SKM-1 (cell line): Measurements from ENCODE around the gene NAT10.

Source experiments
- DNase-seq: peaks from one replicate; lab custom pipeline; 2025; ENCODE audit not compliant: unreplicated experiment; lab: John Stamatoyannopoulos, UW

Gene NAT10

DNA sequence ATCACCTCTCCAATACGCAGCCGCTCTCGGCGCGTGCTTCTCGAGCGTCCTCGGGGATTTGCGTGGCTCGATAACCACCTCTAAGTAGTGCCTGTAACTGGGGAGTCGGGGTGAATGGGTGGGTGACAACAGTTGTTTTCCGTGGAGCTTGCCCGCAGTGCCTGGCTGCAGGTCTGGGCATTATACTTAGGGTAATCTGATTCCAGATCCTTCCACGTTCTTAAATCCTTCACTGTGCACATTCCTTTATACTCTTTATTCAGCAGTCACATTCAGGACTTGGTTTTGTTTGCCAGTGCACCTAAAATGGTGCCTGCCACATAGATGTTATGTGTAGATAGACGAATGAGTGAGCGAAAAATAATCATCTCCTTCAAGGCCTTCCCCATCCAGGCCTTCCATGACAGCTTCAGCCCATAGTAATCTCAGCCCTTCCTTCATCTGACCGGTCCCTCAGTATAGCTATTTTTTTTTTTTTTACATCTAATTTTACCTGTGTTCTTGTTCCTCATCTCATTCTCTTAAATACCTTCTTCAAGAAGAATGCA is 602 bp downstream of the NAT10 start:
- DNase-seq = no peak

DNA sequence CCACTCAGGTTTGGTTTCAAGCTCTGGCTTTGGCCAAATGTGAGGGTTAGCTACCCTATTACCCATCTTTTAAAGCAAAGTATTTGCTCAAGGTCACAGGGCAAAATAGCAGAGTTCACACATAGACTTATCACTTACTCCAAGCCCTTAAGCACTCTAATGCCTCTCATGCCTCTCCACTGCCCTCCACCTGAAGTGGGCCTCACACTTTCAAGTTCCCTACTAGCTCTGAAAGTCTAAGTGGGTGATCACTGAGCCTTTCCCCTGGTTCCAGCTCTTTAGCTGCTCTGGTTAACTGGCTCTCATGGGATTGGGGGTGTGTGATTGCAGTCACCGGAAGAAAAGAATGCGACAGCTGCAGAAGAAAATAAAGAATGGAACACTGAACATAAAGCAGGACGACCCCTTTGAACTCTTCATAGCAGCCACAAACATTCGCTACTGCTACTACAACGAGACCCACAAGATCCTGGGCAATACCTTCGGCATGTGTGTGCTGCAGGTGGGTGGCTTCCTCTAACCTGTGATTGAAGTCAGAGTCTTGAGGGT is 6.4 kb downstream of the NAT10 start:
- no peak for DNase-seq

DNA sequence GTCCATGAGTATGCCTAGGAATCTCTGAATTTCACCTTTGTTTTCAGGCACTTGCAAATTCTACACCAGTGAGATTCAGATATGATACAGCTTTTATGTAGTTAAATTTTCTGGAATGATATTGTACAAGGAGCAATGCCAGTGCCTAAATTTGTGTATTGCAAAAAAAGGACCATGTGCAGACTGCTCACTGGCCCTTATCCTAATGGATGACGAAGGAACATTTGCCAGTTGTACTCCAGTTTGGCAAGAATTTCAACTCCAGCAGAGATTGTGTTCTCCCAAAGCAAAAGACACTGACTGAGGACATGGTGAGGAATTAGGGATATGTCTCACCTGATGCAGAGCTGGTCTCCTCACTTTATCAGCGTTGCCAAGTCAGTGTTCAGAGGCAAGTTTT is 8.6 kb downstream of the NAT10 start:
- DNase-seq = no peak

DNA sequence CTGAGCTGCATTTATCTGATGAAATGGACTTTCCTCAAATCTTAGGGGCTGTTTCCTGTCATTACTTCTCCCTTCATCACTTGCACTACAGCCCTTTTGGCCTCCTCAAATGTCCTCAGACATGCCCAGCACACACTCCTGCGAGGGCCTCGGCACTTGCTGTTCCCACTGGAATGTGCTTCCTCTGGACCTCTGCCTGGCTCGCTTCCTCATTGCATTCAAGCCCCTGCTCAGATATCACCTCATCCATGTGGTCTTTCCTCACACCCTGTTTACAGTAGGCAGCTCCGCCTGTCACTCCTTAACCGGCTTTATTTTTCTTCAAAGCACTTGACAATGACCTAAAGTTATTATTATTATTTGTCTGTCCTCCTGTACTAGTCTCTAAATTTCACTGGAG is 9.0 kb downstream of the NAT10 start:
- DNase-seq = no peak

DNA sequence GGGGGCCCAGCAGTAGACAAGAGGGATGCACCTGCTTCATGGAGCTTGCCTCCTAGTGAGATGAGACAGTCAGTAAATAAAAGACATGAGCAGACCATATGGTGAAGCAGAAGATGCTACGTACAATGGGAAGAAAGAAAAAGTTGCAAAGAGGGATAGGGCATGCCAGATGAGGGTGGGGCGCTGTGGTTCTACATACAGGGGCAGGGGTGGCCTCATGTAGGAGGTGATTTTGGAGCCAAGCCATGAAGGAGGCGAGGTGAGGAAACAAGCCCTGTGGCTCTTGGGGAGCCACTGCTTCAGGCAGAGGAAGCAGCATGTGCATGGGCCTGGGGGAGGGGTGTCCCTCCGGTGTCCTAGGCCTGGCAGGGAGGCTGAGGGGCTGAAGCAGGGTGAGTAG is 15.2 kb downstream of the NAT10 start:
- DNase-seq = no peak

DNA sequence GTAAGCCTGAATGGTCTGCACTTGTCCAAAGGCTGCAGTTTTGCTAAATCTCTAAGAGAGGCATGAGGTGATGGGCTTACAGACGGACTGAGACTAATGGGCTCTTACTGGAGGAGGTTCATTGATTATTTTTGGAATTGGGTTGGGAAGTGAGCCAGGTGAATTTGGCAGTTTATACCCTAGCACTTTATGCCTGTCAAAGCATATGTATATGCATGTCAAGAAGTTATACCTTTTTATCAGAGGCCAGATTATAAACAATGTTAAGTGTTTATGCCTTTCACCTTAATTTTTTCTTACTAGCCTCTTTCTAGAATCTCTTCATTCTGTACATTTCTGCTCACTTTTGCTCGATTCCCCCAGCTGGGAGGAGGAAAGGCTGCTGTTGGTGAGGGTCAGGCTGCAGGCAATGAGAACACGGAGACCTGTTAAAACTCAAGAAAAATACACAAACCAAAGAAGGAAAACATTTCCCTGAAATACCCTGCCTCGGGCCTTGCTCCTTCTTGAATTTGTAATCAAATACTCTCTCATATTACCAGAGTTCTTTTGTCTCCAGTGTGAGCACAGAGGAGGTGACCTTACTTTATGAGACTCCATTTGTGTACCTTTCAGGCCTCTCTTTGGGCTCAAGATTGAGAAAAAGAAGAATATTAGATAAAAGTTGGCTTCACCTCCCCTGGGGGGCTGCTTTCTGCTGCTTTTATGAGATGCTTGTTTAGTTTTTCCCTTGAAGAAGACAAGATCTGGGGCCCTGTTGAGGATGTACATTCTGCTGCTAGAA is 19.6 kb downstream of the NAT10 start:
- no peak for DNase-seq

DNA sequence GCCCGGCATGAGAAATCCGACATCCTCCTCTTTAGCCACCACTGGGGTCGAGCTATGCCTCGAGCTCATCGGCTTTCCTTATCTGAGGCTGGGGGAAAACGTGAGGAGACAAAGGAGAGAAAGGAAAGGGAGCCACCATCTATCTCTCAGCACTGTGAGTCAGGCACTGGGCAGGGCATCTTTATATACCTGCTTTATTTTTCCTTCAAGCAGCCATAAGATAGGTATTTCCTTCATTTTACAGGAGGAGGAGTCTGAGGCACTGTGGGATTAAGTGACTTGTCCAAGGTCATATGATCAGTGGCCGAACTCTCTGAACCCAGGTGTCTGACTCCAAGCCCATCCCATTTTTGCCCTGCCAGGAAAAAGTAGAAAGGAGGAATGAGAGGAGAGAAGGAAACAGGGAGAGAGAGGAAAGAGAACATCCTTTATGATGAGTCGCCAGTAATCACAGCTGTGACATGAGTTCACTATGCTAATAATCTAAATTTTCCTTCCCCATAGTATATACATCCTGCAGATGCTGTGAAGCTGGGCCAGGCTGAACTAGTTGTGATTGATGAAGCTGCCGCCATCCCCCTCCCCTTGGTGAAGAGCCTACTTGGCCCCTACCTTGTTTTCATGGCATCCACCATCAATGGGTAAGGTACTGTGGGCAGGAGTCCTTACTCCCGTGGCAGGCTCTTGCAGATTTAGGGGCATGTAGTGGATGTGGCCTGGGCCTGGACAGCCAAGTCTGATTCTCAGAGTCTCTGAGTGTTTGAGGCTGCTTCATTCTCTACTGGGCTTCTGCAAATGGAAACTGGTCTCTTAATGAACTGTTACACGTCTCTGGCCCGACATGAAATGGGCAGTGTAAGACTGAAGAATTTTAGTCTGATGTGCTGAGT is 21.8 kb downstream of the NAT10 start:
- DNase-seq = no peak

DNA sequence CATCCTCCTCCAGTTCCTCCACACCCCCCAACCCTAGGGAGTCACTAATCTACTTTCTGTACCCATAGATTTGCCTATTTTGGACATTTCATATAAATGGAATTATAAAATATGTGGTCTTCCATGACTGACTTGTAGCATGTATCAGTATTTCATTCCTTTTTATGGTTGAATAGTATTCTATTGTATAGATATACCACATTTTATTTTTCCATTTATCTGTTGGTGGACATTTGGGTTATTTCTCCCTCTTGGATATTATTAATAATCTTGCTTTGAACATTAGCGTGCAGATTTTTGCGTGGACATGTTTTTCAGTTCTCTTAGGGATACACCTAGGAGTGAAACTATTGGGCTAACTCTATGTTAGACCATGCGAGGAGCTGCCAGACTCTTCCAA is 23.4 kb downstream of the NAT10 start:
- no peak for DNase-seq

DNA sequence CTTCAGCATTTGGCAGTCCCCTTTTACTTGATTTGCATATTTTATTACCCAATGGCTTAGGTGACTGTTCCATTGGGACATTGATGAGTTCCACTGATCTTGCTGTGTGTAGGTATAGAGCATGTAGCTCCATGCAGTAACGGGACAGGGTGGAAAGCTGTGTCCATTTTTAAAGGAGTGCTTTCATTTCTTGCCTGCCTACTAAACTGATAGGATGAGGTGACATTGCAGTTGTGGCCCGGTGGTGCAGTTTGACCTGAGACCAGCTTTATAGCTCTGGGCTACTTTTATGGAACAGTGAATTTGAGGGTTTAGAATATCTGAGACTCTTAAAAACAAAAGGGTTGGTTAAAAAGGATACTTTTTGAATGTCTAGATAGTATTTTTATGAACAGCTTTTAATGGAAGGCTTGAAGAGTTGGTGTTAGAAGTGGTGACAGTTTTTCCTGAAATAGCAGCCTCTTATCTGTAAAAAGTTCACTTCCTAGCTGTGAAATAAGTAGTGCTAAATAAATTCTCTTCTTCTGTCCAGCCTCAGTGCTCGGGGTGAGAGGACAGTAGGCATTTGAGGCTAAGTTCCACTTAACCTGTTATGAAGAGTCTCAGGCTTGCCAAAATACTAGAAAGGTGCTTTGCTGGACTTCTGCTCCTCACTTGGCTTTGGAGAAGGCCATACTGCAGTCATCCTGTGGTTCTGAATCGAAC is 27.0 kb downstream of the NAT10 start:
- no peak for DNase-seq

DNA sequence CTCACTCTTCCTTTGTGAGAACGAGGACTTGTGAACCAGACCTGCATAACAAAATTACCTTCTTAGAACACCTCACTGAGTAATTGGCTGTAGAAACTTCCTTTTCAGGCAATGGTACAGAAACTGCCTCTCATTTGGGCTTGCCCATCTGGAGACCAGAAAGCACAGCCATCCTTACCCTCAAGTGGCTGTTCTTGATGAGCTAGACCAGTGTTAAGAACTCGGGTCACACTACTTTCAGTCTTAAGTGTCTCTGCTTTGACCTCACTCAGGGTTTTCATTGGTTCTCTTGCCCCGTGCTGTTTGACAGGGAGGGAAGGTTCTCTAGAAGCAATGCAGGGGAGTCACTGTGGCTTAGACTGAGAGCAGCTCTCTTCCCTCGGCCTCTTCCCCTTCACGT is 29.3 kb downstream of the NAT10 start:
- no peak for DNase-seq

DNA sequence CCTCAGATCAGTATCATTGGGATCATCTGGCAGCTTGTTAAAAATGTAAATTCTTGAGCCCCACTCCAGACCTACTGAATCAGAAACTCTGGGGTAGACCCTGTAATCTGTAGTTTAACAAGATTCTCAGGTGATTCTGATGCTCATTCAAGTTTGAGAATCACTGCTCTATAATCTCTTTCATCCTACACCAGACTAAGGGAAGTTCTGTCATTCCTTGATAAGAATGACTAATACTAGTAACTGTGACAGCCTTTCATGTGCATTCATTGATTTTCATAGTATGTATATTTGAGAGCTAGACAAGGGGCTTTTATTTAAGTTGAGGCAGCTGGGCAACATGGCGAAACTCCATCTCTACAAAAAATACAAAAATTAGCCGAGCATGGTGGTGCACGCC is 30.0 kb downstream of the NAT10 start:
- DNase-seq = no peak

DNA sequence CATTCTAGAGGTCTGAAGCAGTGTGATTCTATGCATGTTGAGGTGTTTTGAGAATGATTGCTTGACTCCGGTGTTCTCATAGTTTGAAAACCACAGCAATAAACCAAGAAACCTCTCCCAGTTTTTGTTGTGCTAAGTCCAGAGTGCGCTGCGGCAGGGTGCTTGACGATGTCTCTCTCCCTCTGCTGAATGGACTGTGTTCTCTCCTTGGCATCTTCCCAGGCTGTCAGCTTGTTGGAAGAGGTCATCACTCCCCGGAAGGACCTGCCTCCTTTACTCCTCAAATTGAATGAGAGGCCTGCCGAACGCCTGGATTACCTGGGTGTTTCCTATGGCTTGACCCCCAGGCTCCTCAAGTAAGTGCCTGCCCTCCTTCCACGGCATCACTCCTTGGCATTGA is 31.0 kb downstream of the NAT10 start:
- no peak for DNase-seq

DNA sequence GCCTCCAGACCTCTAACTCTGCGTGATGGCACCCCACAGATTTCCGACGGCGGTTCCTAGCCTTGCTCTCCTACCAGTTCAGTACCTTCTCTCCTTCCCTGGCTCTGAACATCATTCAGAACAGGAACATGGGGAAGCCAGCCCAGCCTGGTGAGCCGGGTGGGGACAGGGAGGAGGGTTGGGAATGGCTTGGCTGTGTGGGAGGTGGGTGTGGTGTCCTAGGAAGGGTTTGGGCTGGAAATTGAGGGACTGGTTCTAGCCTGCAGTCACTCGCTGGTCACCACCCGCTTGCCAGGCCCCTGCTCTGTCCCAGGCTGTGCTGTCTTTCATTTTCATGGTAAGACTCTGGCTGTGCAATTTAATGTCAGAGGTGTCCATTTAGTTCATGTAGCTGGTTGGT is 33.9 kb downstream of the NAT10 start:
- DNase-seq = no peak

DNA sequence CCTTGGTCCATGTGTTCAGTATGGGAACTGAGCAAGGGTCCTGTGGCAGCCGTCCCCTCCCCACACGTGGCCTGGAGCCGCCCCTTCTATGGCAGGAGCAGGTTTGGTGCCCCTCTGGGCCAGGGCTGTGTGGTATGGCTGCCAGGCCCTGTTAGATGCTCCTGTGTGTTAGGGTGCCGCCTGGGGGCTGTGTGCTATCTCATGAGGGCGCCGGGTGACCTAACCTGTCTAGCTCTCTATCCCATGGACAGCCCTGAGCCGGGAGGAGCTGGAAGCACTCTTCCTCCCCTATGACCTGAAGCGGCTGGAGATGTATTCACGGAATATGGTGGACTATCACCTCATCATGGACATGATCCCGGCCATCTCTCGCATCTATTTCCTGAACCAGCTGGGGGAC is 34.7 kb downstream of the NAT10 start:
- no peak for DNase-seq

DNA sequence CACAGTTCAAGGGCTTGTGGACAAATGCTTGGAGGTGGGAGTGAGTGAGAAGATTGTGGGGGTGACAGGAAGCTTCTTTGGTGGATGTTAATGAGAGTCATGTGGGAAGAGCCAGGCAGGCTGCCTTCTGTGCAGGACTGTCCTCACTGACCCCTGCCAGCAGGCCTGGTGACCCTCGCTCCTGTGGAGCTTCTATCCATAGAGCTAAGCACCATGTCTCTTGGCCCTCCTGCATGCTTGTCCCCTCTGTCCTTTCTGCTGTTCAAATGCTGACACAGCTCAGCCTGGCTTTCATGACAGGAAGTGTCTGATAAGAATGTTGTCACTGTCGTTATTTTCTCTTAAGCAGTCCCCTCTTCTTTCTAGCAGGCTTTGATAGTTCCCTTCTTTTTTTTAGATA is 37.6 kb downstream of the NAT10 start:
- DNase-seq = no peak

DNA sequence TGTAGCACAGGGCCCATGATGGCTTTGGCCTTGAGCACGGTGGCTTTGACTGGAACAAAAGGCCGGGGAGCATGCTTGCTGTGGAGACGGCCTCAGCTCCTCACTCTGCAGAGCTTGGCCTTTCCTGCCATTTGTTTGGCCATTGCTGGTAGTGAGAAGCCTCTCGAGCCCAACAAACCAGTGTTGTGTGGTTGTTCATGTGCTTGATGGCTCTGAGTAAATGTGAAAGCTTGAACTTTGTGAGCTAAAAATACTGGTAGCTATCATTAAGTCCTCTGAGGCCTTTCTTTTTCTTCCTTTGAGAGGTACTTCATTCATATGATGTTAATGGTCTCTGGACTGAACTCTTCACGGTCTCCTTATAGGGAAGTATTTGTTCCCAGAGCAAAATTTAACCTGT is 39.6 kb downstream of the NAT10 start:
- DNase-seq = no peak

DNA sequence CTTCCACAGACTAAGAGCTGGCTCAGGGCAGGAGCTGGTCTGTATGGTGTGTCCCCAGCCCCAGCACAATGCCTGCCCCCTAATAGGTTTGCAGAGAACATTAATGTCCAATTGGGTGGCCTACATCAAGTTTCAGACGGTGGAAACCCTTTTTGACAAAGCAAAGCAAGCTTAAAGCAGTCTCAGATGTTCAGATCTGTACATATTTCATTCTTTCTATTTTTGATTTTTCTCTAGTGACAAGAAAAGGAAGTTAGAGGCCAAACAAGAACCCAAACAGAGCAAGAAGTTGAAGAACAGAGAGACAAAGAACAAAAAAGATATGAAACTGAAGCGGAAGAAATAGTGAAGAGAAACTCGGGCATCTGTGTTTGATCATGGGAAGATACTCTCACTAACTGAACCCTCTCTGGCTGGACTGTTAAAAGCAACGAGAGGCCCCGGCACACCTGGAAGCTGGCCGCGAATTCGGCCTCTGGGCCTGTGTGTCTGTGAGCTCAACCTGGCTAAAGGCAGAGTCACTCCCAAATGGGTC is 40.5 kb downstream of the NAT10 start:
- DNase-seq = no peak

DNA sequence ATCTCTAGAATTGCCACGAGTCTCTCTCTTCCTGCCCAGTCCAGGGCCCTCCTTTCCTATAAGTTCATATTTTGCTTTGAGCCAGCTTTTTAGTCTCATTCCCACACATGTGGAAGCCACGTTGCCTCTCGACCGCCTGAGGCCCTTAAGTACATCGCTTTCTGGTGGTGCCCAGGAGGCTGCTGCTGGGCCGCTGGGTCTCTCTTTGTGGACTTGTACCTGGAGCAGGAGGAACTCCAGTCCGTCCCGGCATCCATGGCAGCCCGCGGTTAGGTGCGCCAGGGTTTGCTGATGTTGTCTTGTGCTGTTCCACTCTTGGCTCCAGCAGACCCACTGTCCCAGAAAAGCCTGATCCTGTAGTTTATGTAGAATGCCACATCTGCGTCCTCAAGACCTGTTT is 41.0 kb downstream of the NAT10 start:
- DNase-seq = no peak

DNA sequence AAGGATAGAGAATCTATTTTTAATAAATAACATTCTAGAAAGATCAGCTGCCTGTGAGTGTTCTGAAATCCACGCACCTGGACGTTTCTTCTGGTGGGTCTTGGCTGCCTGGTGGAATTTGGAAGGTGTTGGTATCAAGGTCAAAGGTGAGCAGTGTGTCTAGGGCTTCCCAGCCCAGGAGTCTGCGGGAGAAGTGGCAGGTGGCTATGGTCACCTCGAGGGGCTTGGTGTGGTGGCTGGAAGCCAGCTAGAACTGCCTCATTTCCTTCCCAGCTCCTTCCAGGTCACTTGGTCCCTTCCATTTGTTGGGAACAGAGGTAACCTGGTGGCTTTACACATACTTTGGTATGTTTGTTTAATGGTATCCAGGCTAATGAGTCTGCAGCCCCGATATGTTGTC is 41.4 kb downstream of the NAT10 start:
- DNase-seq = no peak

DNA sequence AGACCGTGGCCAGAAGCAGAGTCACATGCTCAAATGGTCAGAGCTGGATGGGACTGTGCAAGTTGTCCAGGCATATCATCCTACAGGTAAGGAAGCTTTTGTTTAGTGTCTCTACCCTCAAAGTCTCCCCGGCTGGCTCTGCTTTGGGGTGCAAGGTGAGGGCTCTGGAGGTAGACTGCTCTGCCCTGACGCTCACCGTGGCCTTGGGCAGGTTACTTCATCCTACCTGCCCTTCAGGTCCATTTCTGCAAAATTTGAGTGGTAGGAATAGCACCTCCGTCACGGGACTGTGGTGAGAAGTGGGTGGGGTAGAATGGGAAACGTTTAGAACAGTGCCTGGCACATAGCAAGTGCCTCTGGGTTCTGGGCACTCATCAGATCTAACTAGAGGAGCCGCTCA is 42.2 kb downstream of the NAT10 start:
- DNase-seq = no peak
